ENCODE data around the gene ADTRP. TPM values are rescaled to one million over a fixed set of nuclear protein-coding genes. Genes with fewer than 3 reads are reported as not detected.

The ADTRP gene
- total RNA-seq, 1 experiment from 2014 or later: 0.50 TPM

DNA sequence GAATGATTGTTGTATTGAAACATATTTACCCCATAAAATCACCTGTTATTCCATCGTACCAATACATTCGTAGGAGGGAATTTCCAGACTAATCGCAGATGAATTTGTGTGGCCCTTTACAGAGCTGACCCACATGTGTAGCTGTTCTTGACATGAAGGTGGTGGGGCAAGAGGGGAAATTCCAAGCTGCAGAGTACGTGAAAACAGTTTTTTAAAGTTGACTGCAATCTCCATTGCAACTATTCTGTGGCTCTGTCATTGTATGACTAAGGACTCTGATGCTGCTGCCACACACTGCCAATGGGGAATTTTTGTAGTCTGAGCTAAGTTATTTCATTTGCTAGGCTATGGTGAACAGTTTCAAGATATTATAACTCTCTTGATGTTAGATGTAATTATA is 46.4 kb upstream of the ADTRP start:
- no peak for ATAC-seq
- CTCF ChIA-PET: interaction anchor here (0.8 kb wide), 1 partner anchor 303 kb away, joined by 3 read pairs; no protein-coding TSS in a partner anchor

More for the DNA sequence above, 46.4 kb upstream of the ADTRP start:
- Mint-ChIP-seq H3K4me3 (no peak overlapping the region), H3K4me1 (peaks cover 4% of the 10 kb centered on the region; the same call in 1 of the 2 replicates), H3K36me3 (no peaks in the 10 kb centered on the region), H3K27ac (no peak overlapping the region), H3K9me3 (peaks cover 1% of the 10 kb centered on the region), H3K27me3 (ENCODE audit: low read depth) (no peaks in the 10 kb centered on the region; the same call in 1 of the 2 replicates)
- TF ChIP-seq SOX15 (CRISPR knock-in tag; IDR thresholded peaks at IDR 0.05) (no peak), SMAD4 (CRISPR knock-in tag; IDR thresholded peaks at IDR 0.05) (no peak), ZNF671 (CRISPR knock-in tag; IDR thresholded peaks at IDR 0.05) (no peak), ZNF138 (CRISPR knock-in tag; conservative IDR thresholded peaks at IDR 0.05) (no peak), PRRX2 (CRISPR knock-in tag; IDR thresholded peaks at IDR 0.05) (no peak), ZNF219 (CRISPR knock-in tag; IDR thresholded peaks at IDR 0.05; ENCODE audit: borderline replicate concordance) (no peak), EMX1 (CRISPR knock-in tag; IDR thresholded peaks at IDR 0.05) (no peak), RELA (CRISPR knock-in tag; IDR thresholded peaks at IDR 0.05; ENCODE audit: borderline replicate concordance) (no peak), TP53 (CRISPR knock-in tag; IDR thresholded peaks at IDR 0.05) (no peak), IRF2 (CRISPR knock-in tag; IDR thresholded peaks at IDR 0.05; ENCODE audit: borderline replicate concordance, low read depth) (no peak), JUN (CRISPR knock-in tag; IDR thresholded peaks at IDR 0.05) (no peak), NFATC4 (CRISPR knock-in tag; IDR thresholded peaks at IDR 0.05) (no peak), CREM (CRISPR knock-in tag; IDR thresholded peaks at IDR 0.05) (no peak)
- TF ChIP-seq, protein P1, sequence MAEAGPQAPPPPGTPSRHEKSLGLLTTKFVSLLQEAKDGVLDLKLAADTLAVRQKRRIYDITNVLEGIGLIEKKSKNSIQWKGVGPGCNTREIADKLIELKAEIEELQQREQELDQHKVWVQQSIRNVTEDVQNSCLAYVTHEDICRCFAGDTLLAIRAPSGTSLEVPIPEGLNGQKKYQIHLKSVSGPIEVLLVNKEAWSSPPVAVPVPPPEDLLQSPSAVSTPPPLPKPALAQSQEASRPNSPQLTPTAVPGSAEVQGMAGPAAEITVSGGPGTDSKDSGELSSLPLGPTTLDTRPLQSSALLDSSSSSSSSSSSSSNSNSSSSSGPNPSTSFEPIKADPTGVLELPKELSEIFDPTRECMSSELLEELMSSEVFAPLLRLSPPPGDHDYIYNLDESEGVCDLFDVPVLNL (CRISPR knock-in tag; IDR thresholded peaks at IDR 0.05; ENCODE audit: borderline replicate concordance, low read depth): no peak
- TF ChIP-seq, protein P2, sequence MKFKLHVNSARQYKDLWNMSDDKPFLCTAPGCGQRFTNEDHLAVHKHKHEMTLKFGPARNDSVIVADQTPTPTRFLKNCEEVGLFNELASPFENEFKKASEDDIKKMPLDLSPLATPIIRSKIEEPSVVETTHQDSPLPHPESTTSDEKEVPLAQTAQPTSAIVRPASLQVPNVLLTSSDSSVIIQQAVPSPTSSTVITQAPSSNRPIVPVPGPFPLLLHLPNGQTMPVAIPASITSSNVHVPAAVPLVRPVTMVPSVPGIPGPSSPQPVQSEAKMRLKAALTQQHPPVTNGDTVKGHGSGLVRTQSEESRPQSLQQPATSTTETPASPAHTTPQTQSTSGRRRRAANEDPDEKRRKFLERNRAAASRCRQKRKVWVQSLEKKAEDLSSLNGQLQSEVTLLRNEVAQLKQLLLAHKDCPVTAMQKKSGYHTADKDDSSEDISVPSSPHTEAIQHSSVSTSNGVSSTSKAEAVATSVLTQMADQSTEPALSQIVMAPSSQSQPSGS (CRISPR knock-in tag; IDR thresholded peaks at IDR 0.05; ENCODE audit: borderline replicate concordance, low read depth): no peak
- TF ChIP-seq, protein P3, sequence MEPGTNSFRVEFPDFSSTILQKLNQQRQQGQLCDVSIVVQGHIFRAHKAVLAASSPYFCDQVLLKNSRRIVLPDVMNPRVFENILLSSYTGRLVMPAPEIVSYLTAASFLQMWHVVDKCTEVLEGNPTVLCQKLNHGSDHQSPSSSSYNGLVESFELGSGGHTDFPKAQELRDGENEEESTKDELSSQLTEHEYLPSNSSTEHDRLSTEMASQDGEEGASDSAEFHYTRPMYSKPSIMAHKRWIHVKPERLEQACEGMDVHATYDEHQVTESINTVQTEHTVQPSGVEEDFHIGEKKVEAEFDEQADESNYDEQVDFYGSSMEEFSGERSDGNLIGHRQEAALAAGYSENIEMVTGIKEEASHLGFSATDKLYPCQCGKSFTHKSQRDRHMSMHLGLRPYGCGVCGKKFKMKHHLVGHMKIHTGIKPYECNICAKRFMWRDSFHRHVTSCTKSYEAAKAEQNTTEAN (CRISPR knock-in tag; IDR thresholded peaks at IDR 0.05): no peak
- TF ChIP-seq, protein P4, sequence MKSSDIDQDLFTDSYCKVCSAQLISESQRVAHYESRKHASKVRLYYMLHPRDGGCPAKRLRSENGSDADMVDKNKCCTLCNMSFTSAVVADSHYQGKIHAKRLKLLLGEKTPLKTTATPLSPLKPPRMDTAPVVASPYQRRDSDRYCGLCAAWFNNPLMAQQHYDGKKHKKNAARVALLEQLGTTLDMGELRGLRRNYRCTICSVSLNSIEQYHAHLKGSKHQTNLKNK (CRISPR knock-in tag; IDR thresholded peaks at IDR 0.05): no peak
- TF ChIP-seq, protein P5, sequence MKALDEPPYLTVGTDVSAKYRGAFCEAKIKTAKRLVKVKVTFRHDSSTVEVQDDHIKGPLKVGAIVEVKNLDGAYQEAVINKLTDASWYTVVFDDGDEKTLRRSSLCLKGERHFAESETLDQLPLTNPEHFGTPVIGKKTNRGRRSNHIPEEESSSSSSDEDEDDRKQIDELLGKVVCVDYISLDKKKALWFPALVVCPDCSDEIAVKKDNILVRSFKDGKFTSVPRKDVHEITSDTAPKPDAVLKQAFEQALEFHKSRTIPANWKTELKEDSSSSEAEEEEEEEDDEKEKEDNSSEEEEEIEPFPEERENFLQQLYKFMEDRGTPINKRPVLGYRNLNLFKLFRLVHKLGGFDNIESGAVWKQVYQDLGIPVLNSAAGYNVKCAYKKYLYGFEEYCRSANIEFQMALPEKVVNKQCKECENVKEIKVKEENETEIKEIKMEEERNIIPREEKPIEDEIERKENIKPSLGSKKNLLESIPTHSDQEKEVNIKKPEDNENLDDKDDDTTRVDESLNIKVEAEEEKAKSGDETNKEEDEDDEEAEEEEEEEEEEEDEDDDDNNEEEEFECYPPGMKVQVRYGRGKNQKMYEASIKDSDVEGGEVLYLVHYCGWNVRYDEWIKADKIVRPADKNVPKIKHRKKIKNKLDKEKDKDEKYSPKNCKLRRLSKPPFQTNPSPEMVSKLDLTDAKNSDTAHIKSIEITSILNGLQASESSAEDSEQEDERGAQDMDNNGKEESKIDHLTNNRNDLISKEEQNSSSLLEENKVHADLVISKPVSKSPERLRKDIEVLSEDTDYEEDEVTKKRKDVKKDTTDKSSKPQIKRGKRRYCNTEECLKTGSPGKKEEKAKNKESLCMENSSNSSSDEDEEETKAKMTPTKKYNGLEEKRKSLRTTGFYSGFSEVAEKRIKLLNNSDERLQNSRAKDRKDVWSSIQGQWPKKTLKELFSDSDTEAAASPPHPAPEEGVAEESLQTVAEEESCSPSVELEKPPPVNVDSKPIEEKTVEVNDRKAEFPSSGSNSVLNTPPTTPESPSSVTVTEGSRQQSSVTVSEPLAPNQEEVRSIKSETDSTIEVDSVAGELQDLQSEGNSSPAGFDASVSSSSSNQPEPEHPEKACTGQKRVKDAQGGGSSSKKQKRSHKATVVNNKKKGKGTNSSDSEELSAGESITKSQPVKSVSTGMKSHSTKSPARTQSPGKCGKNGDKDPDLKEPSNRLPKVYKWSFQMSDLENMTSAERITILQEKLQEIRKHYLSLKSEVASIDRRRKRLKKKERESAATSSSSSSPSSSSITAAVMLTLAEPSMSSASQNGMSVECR (CRISPR knock-in tag; IDR thresholded peaks at IDR 0.05; ENCODE audit: borderline replicate concordance): no peak
- TF ChIP-seq, protein P6, sequence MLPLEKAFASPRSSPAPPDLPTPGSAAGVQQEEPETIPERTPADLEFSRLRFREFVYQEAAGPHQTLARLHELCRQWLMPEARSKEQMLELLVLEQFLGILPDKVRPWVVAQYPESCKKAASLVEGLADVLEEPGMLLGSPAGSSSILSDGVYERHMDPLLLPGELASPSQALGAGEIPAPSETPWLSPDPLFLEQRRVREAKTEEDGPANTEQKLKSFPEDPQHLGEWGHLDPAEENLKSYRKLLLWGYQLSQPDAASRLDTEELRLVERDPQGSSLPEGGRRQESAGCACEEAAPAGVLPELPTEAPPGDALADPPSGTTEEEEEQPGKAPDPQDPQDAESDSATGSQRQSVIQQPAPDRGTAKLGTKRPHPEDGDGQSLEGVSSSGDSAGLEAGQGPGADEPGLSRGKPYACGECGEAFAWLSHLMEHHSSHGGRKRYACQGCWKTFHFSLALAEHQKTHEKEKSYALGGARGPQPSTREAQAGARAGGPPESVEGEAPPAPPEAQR (CRISPR knock-in tag; IDR thresholded peaks at IDR 0.05): no peak
- POLR2A ChIA-PET: no interaction called here
- DNase-seq (ENCODE audit: low spot score): no peak
